HCT116 (cell line): ENCODE data around the gene HDAC10. TPM values are rescaled to one million over a fixed set of nuclear protein-coding genes. Genes with fewer than 3 reads are reported as not detected.

Experiments
- ATAC-seq: fragments of 200-7000 bp; cut with Tn5 transposase; 2 replicates; pipeline ENCODE4 v1.9.1; 2020; ENCODE audit warnings: mild to moderate bottlenecking, moderate library complexity
- BruUV-seq: library from RNA; stranded (reverse); fragments of 400-500 nt; replicated peaks from 2 replicates; lab custom pipeline; 2021; lab: Mats Ljungman, UMichigan
- CTCF ChIA-PET: fragments of 300-600 bp; sonication (Branson Sonifier 250); formaldehyde crosslinking; loops from one replicate; lab custom pipeline; 2021; ENCODE audit warnings: antibody characterized with exemption; lab: Charles Lee
- POLR2A ChIA-PET: fragments of 300-600, 350-600 bp; sonication (Branson Sonifier 250); formaldehyde crosslinking; loops from one replicate; lab custom pipeline; 2021; ENCODE audit warnings: antibody characterized with exemption; lab: Charles Lee
- RAD21 ChIA-PET, 2 experiments: fragments of 300-600 bp; sonication (Branson Sonifier 250); formaldehyde crosslinking; loops; one replicate each; lab custom pipeline; 2023; ENCODE audit warnings: low total read pairs in 2 of 2; ENCODE audit not compliant: uncharacterized antibody in 2 of 2, unreplicated experiment in 2 of 2, low non-redundant PET in 1 of 2; lab: Charles Lee
- DNase-seq: peaks from one replicate; pipeline ENCODE4 v3.0.0-alpha.2; 2010; ENCODE audit warnings: low read depth, low spot score
- H2AFZ ChIP-seq: fragments of 200-600 bp; shearing (Covaris generic), sonication (generic); 2 replicates; pipeline ENCODE4 v1.6.1; 2017; ENCODE audit warnings: low read depth, mixed run types, mixed read lengths, antibody characterized with exemption, low read length; ENCODE audit not compliant: poor library complexity, severe bottlenecking
- H3K27ac ChIP-seq: 2 replicates; pipeline ENCODE4 v1.5.1; 2012; ENCODE audit warnings: low read depth, low read length
- H3K27me3 ChIP-seq: fragments of 200-600 bp; sonication (generic); 2 replicates; pipeline ENCODE4 v1.6.1; 2016; ENCODE audit warnings: mixed run types, low read length, mixed read lengths; ENCODE audit not compliant: insufficient read depth
- H3K36me3 ChIP-seq, 2 experiments: fragments of 200-500 bp in 1 of 2; fragments of 200-600 bp in 1 of 2; sonication (Bioruptor generic) in 1 of 2; sonication (generic) in 1 of 2; 2 replicates each; pipeline versions ENCODE4 v1.5.1 to v1.6.1; 2014 to 2016; ENCODE audit warnings: low read length in 2 of 2, inconsistent platforms in 1 of 2, mixed read lengths in 1 of 2, mixed run types in 1 of 2; ENCODE audit not compliant: insufficient read depth in 2 of 2, control insufficient read depth in 1 of 2
- H3K4me1 ChIP-seq, 2 experiments: fragments of 200-600 bp in 1 of 2; sonication (generic) in 1 of 2; 2 replicates each; pipeline versions ENCODE4 v1.5.1 to v1.6.1; 2012 to 2017; ENCODE audit warnings: low read length in 2 of 2, inconsistent platforms in 1 of 2, mild to moderate bottlenecking in 1 of 2, mixed read lengths in 1 of 2, mixed run types in 1 of 2, moderate library complexity in 1 of 2; ENCODE audit not compliant: insufficient read depth in 2 of 2, control insufficient read depth in 1 of 2
- H3K4me2 ChIP-seq: fragments of 200-600 bp; sonication (generic); 2 replicates; pipeline ENCODE4 v1.6.1; 2017; ENCODE audit warnings: mixed run types, low read length, mixed read lengths
- H3K4me3 ChIP-seq, 2 experiments: fragments of 200-600 bp in 1 of 2; sonication (generic) in 1 of 2; replicated peaks in 1 of 2; 2 replicates each; pipeline ENCODE4 v1.5.1; 2011 to 2016; ENCODE audit warnings: low read length in 2 of 2, control low read depth in 1 of 2, low read depth in 1 of 2, mild to moderate bottlenecking in 1 of 2, mixed read lengths in 1 of 2, mixed run types in 1 of 2
- H3K79me2 ChIP-seq: fragments of 200-600 bp; sonication (generic); 2 replicates; pipeline ENCODE4 v1.6.1; 2017; ENCODE audit warnings: mild to moderate bottlenecking, mixed run types, low read length, moderate library complexity, mixed read lengths; ENCODE audit not compliant: insufficient read depth
- H3K9ac ChIP-seq: fragments of 200-600 bp; sonication (generic); 2 replicates; pipeline ENCODE4 v1.6.1; 2016; ENCODE audit warnings: low read length, mixed read lengths
- H3K9me2 ChIP-seq: fragments of 200-600 bp; sonication (generic), shearing (Covaris generic); 2 replicates; pipeline ENCODE4 v1.6.1; 2017; ENCODE audit warnings: mixed run types, mild to moderate bottlenecking, moderate library complexity; ENCODE audit not compliant: insufficient read depth
- H3K9me3 ChIP-seq, 2 experiments: fragments of 200-500 bp in 1 of 2; fragments of 200-600 bp in 1 of 2; sonication (Bioruptor generic) in 1 of 2; sonication (generic) in 1 of 2; 2 replicates each; pipeline ENCODE4 v1.6.1; 2014 to 2017; ENCODE audit warnings: low read length in 2 of 2, mixed read lengths in 2 of 2, inconsistent platforms in 1 of 2, low read depth in 1 of 2, mild to moderate bottlenecking in 1 of 2, mixed run types in 1 of 2, moderate library complexity in 1 of 2; ENCODE audit not compliant: control insufficient read depth in 1 of 2, insufficient read depth in 1 of 2
- H4K20me1 ChIP-seq: fragments of 200-600 bp; sonication (generic), shearing (Covaris generic); 2 replicates; pipeline ENCODE4 v1.6.1; 2017; ENCODE audit warnings: mixed run types, mild to moderate bottlenecking, moderate library complexity; ENCODE audit not compliant: insufficient read depth
- ELF1 ChIP-seq: IDR thresholded peaks from 2 replicates; pipeline ENCODE4 v1.6.1; 2012; ENCODE audit warnings: low read depth, borderline replicate concordance
- JUND ChIP-seq: IDR thresholded peaks from 2 replicates; pipeline ENCODE4 v1.6.1; 2012
- POLR2A ChIP-seq: IDR thresholded peaks from 2 replicates; pipeline ENCODE4 v1.7.0; 2011; ENCODE audit warnings: borderline replicate concordance; ENCODE audit not compliant: insufficient read depth, insufficient read length; ENCODE audit errors: extremely low read depth
- POLR2AphosphoS5 ChIP-seq: IDR thresholded peaks from 2 replicates; pipeline ENCODE4 v1.6.1; 2011; ENCODE audit warnings: mild to moderate bottlenecking, low read depth, low read length, moderate library complexity
- SIN3A ChIP-seq: IDR thresholded peaks from 2 replicates; pipeline ENCODE4 v1.6.1; 2012; ENCODE audit warnings: low read depth
- SP1 ChIP-seq: IDR thresholded peaks from 2 replicates; pipeline ENCODE4 v1.6.1; 2012; ENCODE audit warnings: low read depth
- YY1 ChIP-seq: IDR thresholded peaks from 2 replicates; pipeline ENCODE4 v1.6.1; 2011; ENCODE audit warnings: low read length, low read depth, moderate library complexity, mild to moderate bottlenecking; ENCODE audit not compliant: insufficient replicate concordance; ENCODE audit errors: extremely low read depth
- intact Hi-C: fragments of 100-400 bp; cut with micrococcal nuclease; formaldehyde crosslinking; loops from 2 replicates; pipeline ENCODE4 v1.10.0; 2022
- total RNA-seq: library from RNA; stranded (reverse); gene quantifications from one replicate; pipeline ENCODE4 v1.2.1, GENCODE V29; 2021; ENCODE audit not compliant: unreplicated experiment
- TF ChIP-seq, protein P1 (sequence below): IDR thresholded peaks from 2 replicates; pipeline ENCODE4 v1.6.1; 2011; ENCODE audit warnings: mild to moderate bottlenecking, low read length, moderate library complexity; ENCODE audit not compliant: insufficient replicate concordance; ENCODE audit errors: extremely low read depth

The HDAC10 gene
- total RNA-seq, 1 experiment from 2014 or later, result 67.5 TPM

DNA sequence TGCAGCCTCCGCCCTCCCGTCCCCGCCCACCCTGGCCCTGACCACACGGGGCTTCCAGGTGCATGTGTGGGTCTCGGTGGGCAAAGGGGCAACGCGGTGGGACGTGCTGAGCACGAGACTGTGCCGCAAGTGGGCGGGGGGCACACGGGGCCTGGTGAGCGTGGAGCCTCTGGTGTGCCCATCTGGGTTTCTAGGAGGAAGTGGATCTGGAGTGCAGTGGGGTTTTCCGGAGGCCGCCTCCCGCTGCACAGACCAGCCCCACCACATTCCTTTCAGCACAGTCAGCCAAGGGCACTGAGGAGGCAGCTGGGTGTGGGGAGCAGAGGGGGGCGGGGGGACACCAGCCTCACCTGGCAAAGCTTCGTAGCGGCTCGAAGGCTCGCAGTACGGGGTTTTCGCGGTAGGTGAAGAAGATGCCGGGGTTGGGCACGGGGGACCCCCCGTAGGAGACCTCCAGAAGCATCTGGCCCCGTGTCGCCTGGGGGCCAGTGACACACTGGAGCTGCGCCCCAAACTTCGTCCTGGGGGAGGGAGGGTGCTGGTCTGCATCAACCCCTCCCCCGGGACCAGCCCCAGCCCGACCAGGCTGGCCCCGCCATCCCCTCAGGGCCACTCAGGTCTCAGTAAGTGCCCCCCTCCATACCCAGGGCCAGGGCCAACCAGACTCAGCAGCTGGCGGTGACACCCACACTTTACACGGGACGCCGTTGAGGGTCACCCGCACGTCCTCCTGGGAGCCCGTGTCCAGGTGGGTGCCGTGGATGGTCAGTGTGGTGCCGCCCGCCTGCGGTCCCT lies 31.5 kb upstream of the HDAC10 start:
- peak; percentile 74 for TF ChIP-seq POLR2AphosphoS5
- TF ChIP-seq SP1, result peak; percentile 98
- no peak for TF ChIP-seq POLR2A
- TF ChIP-seq SIN3A, result peak; percentile 72; the same call in 1 of the 2 replicates
- TF ChIP-seq ELF1, result no peak
- TF ChIP-seq, protein P1, sequence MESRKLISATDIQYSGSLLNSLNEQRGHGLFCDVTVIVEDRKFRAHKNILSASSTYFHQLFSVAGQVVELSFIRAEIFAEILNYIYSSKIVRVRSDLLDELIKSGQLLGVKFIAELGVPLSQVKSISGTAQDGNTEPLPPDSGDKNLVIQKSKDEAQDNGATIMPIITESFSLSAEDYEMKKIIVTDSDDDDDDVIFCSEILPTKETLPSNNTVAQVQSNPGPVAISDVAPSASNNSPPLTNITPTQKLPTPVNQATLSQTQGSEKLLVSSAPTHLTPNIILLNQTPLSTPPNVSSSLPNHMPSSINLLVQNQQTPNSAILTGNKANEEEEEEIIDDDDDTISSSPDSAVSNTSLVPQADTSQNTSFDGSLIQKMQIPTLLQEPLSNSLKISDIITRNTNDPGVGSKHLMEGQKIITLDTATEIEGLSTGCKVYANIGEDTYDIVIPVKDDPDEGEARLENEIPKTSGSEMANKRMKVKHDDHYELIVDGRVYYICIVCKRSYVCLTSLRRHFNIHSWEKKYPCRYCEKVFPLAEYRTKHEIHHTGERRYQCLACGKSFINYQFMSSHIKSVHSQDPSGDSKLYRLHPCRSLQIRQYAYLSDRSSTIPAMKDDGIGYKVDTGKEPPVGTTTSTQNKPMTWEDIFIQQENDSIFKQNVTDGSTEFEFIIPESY, result peak; percentile 78
- TF ChIP-seq JUND, result peak; percentile 94
- TF ChIP-seq YY1, result peak; percentile 43
- TF ChIP-seq, all 23 proteins: peak for 6
- no peaks in the 10 kb centered on the region for H3K9me3 ChIP-seq
- RAD21 ChIA-PET, result no interaction called here
- H3K4me3 ChIP-seq, result peak overlapping the region; percentile 26 to 53
- peak; percentile 77 for DNase-seq
- CTCF ChIA-PET, result no interaction called here
- no peak overlapping the region for H2AFZ ChIP-seq
- POLR2A ChIA-PET, result interaction anchor here (1.1 to 1.7 kb wide), 3 partner anchors 10 to 21 kb away, joined by 3 to 6 read pairs (median 3); no protein-coding TSS in a partner anchor
- peaks cover 20 to 28% of the 10 kb centered on the region in 2 experiments for H3K4me1 ChIP-seq
- ATAC-seq, result peak; percentile 86
- H3K27me3 ChIP-seq, result no peaks in the 10 kb centered on the region
- intact Hi-C loops, result no loop called here
- H3K36me3 ChIP-seq, result peaks cover 26 to 63% of the 10 kb centered on the region in 2 experiments
- H3K79me2 ChIP-seq, result peaks cover 22% of the 10 kb centered on the region; the same call in 1 of the 2 replicates
- H4K20me1 ChIP-seq, result no peaks in the 10 kb centered on the region
- peak overlapping the region; percentile 62 for H3K9ac ChIP-seq
- no peaks in the 10 kb centered on the region for H3K9me2 ChIP-seq
- H3K4me2 ChIP-seq, result peak overlapping the region; percentile 87
- no TSS peak for BruUV-seq
- peak overlapping the region; percentile 96 for H3K27ac ChIP-seq
